NAMALWA (cell line): ENCODE measurements around the gene PIGK.
"Not testable (repeated sequence)": the region's sequence is repeated elsewhere in the genome, so short reads cannot be mapped to it uniquely, and the experiment has no call there.

ENCODE experiments used
- DNase-seq: peaks from one replicate; pipeline ENCODE4 v3.0.0-alpha.2; 2015; ENCODE audit warnings: low spot score

PIGK gene

DNA sequence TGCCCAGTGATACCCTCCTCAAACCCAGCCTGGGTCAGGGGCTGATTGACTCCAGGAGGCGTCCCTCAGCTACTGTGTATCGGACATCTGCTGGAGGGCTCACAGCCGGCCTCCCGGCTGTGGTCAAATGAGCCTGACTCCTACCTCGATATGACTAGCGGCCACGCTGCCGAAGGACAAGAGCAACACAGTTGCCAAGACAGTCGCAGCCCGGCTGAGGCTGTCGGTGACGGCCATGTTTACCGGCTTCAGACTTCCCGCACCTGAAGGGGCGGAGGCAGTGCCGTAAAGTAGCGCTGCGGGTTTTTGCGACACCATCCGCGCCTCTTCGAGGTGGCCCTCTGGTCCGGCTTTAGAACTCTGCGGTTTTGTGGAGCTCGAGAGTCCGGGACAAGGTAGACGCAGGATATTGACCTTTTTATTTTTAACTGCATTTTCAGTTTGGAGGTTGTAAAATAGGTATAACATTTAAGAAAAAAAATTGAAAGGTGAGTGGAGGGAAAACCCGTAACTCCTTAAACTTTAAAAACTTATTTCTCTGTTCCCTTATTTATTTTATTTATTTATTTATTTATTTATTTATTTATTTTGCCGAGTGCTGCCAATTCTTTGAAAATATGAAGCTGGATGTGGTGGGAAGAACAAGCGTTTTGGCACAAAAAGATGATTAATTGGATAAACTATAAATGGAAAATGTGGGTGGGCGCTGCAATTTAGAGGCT lies at the start of gene PIGK:
Gene PIGK, minus strand, starts transcription at position 265 of the 722 bp plus-strand sequence. Its CDS starts 28 bp downstream, at position 237.
- DNase-seq = peak; percentile 92

DNA sequence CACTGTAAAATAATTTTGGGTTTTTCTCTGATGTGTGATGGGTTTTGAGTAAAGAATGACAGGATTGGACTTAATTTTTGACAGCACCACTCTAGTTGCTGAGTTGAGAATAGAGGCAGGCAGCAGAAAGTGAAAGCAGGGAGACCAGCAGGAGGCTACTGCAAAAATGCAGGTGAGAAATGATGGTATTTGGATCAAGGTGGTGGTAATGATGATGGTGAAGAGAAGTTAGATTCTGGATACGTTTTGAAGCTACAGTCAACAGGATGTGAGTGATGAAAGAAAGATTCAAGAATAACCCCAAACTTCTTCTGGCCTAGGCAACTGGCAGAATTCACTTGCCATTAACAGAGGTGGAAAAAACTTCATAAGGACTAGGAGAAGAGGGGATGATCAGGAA lies 47.8 kb upstream of the PIGK start:
- DNase-seq = no peak

DNA sequence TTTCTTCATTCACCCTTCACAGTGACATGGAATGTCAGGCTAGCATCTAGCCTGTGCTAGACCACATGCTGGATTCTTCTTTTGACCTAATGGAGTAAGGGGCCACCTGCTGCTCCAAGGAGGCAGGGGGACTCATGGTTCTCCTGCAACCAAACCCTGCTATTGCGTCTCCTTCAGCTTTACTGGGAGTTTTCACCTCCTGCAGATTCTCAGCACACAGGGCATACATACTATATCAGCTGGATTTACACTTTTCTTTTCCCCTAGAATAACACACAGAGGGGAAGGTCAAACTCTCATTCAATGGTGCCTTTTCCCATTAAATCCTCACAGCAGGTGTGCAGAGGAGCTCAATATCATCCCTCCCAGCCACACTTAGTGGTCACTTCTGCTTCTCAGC lies 46.0 kb upstream of the PIGK start:
- DNase-seq = no peak

DNA sequence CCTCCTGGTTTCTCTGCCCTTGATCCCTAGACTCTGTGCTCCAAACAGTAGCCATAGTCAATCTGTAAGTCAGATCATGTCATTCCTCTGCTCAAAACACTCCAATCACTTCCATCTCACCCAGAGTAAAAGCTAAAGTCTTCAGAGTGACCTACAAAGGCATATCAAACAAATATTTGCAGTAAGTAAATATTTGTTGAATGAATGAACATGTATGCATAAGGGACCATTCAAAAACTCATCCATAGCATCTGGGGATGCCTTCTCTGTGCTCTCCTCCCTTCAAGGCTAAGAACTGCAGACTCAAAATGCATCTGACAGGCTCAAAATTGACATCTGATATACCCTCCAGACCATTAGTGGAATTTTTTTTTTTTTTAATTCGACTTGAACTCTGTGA lies 44.5 kb upstream of the PIGK start:
- DNase-seq = no peak

DNA sequence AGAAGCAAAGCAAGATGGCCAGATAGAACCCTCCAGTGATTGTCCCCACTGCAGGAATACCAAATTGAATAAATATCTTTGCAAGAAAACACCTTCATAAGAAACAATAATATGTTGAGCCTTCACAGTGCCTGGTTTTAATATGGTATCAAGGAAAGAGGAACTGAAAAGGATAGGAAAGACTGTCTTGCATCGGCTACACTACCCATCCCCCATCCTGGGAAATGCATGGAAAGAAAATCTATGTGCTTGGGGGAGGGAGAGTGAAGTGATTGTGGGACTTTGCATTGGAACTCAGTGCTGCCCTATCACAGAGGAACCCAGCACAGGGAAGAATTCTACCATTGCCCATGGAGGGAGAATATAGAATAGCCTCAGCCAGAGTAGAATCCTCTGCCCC lies 34.0 kb upstream of the PIGK start:
- DNase-seq = no peak

DNA sequence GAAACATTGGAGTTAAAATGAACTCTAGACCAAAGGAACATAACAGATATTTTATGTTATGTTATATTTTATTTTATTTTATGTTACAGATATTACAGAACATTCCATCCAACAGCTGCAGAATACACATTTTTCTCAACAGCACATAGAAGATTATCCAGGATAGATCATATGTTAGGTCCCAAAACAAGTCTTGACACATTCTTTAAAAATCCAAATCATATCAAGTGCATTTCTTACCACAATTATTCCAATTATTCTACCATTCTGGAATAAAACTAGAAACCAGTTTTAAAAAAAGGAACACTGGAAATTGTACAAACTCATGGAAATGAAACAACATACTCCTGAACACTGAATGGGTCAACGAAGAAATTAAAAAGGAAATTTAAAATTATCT lies 30.9 kb upstream of the PIGK start:
- no peak for DNase-seq

DNA sequence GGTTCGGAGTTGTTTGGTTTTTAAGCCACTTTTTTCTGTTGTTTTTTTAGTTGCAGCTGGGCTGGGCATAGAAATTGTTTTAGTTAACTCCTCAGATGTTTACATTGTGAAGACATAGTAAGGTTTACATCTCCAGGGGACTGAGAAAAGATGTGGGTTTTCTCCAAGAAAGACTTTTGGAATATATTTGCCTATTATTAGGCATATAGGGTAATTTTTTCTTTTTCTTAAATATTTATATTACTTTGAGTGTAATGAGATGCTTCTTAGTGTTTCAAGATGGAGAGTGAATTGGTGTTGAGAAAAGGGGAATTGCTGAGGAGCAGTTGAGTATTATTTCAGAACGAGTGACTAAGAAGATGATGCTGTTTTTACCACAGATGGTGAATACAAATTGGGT lies 26.6 kb upstream of the PIGK start:
- no peak for DNase-seq

DNA sequence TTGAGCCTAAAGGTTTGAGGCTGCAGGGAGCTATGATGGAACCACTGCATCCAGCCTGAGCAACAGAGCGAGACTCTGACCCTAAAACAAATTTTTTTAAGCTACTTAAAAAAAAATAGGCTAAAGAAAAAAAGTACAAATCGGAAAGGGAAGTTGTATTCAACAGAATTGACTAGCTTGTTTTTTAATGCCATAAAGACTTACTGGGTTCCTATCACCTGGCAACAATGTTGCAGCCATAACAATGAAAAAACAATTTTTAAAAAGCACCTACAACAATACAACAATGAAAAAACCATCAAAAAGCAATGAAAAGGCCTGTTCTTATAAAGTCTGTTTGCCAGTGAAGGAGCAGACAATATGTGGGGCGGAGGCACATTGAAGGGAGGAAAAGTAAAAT lies 20.1 kb upstream of the PIGK start:
- no peak for DNase-seq

DNA sequence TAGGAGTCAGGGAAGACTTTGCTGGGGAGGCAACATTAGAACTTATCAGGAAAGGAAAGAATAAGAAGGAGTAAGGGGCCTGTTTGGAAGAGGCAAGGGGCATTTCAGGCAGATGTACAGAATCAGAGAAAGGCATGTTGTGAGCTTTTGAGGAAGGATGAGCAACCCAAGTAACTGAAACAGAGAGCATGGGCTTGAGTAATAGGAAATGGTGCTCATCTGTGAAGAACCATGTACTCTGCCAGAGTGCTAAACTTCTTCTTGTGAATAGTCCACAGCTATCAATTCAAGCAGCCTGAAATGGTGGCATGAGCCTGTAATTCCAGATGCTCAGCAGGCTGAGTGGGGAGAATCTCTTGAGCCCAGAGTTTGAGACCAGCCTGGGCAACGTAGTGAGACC lies 19.2 kb upstream of the PIGK start:
- no peak for DNase-seq

DNA sequence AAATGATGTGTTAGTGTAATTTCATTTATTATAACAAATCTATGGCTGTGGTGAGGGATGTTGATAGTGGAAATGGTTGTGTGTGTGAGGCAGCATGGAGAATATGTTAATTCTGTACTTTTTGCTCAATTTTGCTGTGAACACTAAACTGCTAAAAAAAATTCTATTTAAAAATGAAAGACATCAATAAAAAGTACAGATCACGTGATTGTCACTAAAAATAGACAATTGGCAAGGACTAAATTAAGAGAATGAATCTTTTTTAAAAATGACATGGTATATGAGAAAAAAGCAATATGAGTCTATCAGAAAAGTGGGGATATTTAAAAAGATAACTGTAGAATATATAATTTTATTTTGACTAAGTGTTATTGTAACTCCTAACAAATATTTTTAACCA lies 15.7 kb upstream of the PIGK start:
- no peak for DNase-seq

DNA sequence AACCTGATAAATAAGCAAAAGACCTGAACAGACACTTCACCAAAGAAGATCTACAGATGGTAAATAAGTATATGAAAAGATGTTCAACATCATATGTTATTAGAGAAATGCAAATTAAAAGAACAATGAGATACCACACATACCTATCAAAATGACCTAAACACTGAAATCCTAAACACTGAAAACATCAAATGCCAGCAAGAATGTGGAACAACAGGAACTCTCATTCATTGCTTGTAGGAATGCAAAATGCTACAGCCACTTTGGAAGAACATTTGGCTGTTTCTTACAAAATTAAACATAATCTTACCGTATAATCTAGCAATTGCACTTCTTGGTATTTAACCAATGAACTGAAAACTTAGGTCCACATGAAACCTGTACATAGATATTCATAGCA lies 14.9 kb upstream of the PIGK start:
- no peak for DNase-seq

DNA sequence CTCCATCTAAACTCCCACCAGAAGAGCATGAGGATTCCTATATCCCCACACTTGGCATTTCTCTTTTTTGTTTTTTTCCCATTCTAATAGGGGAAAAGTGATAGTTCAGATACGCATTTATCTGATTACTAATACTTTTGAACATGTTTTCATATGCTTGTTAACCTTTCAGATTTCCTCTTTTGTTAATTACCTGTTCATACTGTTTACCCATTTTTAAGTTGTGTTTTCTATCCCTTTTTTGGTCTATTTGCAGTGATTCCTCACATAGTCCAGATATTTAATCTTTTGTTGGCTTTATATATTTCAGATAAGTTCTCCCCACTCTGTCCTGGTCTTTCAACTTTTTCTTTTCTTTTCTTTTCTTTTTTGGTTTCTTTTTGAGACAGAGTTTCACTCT lies 13.6 kb upstream of the PIGK start:
- no peak for DNase-seq

DNA sequence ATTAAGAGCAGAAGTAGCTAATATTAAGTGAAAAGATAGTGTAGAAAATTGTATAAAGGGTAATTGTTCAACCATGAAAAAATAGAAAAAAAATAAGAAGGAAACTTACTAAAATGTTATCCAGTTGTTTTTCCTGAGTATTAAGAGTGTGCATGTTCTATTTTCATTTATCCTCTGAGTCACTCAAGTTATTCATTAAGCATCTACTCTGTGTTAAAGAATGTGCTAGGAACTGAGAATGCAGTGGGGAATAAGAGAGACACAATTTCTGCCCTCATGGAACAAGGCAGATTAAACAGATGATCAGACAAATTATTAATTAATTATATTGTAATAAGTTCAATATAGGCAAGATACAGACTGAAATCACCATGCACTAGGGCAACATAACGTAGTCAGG lies 10.8 kb upstream of the PIGK start:
- DNase-seq = no peak

DNA sequence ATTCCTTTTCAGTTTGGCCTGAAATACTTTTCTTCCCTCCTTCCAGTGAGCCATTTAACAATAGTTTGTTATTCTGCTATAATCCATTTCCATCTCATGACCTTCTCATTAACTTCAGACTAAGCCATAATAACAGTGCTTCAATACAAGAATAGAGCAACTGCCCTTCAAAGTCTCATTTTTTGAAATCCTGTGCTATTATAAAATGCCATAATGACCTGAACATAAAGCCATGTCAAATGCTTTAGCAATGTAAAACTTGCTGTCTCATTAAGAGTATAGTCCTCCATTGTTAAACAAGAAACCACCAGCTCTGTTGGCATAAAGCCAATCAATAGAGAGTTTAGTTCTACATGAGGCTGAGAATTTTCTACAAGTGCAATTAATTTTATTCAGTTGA lies 9.6 kb upstream of the PIGK start:
- DNase-seq = no peak

DNA sequence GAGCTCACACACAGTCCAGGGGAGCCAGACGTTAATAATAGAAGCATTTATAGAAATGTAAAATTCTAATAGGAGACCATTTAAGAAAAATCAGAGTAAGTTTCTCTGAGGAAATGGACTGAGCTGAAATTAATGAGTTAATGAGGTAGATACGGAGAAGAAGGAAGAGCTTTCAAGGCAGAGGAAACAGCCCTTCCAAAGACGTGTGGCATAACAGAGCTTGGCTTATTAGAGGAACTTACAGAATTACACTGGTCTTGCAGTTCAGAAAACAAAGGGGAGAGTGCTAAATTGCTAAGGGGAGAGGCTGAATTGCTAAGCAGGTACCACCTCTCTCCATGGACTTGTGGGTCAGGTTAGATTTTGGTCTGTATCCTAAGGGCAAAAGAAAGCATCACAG lies 8.2 kb upstream of the PIGK start:
- no peak for DNase-seq

DNA sequence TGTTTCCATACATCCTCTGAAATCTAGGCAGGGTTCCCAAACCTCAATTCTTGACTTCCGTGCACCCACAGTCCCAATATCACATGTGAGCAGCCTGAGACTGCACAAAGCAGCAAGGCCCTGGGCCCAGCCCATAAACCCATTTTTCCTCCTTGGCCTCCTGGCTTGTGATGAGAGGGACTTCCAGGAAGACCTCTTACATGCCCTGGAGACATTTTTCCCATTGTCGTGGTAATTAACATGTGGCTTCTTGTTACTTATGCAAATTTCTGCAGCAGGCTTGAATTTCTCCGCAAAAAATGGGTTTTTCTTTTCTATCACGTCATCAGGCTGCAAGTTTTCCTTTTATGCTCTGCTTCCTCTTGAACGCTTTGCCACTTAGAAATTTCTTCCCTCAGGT lies 3.3 kb upstream of the PIGK start:
- DNase-seq = no peak

DNA sequence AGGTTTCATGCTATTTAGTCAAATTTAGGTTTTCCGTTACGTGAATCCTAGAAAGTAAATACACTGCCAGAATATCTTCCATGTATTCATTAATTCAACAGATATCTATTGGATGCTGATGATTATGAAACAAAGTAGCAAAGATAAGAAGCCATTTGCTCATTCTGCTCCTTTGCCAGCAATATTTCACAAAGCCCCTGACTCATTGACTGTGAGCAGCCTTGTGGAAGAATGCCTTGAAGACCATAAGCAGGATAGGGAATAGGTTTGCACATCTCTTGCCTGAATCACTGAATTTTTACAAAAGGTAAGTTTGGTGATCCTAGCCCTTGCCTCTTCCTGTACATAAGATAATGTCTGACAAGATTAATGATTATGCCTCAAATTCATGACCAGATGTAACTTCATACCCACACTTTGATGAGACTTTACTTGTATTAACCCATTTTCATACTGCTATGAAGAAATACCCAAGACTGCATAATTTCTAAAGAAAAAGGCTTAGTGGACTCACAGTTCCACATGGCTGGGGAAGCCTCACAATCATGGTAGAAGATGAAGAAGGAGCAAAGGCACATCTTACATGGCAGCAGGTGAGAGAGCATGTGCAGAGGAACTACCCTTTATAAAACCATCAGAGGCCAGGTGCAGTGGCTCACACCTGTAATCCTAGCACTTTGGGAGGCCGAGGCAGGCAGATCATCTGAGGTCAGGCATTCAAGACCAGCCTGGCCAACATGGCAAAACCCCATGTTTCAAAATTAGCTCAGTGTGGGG lies 1.6 kb upstream of the PIGK start:
- no peak for DNase-seq

DNA sequence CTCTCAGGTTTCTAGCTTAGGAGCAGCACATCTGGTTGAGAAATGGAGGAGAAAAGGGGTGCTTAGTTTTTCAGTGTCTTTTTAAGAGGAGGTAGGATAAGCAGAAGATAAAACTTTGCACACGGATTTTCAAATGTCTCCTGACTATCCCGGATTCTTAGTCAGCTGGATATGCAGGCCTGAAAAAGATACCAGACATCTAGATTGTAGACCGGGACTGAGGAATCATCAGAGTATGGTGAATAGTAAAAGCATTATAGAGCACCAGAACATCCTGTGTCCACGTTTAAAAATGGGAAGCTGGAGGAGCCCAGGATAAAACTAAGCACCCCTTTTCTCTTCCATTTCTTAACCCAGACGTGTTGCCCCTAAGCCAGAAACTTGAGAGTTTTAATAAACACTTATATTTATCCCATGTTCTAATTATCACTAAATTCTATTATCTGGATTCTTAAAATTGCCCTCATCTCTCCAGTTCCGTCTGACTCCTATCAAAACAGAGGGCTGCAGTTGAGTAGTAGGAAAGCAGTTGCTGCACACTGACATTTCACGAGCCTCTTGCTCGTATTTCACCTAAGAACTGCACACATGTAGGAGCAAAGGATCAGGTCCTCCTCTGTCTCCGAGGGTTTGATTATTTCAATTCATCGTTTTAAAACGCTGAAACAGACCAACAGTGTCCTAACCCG lies 609 bp downstream of the PIGK start:
- DNase-seq = no peak

DNA sequence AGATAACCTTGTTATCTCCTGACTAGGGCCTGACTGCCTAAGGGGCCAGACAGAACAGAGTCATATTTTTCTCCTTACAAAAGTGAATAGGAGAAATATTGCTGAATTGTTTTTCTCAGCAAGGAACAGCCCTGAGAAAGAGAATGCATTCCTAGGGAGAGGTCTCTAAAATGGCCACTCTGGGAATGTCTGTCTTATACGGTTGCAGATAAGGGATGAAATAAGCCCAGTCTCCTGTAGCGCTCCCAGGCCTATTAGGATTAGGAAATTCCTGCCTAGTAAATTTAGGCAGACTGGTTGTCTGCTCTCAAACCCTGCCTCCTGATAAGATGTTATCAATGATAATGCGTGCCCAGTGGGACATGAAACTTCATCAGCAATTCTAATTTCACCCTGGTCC lies 15.2 kb downstream of the PIGK start:
- DNase-seq = not testable (repeated sequence)

DNA sequence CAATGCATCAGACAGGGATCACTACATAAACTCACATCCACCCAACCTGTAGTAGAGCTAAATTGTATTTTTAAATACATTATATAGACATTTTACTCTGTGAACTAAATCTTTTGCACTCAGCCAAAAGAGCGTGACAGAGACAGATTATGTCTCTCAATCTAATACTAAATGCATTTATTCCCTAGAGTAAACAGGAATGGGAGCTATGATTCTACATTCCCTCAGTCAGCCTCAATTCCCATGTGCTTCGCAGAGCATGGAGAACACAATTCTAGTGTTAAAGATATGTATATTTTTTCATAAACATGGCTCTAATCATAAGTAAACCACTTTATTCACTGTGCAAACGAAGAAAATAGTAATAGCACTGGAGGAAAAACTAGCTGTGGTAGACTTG lies 16.5 kb downstream of the PIGK start:
- no peak for DNase-seq

DNA sequence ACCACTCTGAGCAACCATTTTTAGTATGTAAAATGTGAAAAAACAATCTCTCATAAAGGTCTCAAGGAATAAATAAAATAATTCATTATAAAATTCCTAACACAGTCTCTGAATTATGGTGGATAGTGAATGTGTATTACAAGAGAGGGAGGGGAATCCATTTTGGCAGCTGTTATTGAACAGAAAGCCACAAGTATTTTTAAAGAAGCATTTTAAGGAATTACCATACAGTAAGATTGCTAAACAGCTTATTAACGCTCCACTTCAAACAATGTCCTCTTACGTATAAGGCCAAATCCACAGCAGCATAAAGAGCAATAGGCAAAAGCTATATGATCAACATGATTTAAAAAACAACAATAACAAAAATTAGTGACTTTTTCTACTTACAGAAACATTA lies 18.4 kb downstream of the PIGK start:
- DNase-seq = no peak

DNA sequence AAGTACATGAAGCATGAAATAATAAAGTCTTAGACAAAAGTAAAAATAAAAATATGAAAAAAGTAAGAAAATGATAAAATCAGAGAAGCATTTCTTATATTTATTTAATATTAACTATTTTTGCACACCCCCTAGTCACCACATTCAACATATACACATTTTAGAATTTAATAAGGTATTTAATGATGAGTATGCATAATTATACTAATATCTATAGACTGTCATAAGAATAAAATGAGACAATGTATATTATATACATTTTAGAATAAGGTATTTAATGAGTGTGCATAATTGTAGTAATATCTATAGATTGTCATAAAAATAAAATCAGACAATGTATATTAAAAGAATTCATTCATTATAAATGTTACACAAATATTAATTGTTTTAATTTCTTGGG lies 18.9 kb downstream of the PIGK start:
- DNase-seq = no peak

DNA sequence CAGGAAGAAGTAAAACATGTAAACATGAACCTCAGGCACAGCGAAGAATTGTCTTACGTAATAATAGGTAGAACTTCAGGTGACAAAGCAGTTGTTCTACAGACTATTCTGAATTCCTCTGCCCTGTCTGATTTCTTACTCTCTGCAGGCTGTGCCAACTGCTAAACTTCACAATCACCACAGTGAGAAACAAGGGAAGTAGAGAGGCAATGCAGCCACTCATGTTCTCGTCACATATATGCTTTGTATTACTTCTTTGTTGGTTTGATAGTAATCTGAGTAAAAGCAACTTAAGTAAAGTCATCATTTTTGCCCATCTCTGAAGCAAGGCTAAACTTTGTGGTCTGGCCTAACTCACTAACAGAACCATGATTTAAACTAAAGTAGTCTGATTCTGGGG lies 21.9 kb downstream of the PIGK start:
- no peak for DNase-seq
